Measurements from ENCODE around the gene METTL2B.
A peak's percentile ranks its signal among the peaks of the same experiment; 100 is the strongest.
"Not testable (repeated sequence)": the region's sequence is repeated elsewhere in the genome, so short reads cannot be mapped to it uniquely, and the experiment has no call there.

The METTL2B gene

DNA sequence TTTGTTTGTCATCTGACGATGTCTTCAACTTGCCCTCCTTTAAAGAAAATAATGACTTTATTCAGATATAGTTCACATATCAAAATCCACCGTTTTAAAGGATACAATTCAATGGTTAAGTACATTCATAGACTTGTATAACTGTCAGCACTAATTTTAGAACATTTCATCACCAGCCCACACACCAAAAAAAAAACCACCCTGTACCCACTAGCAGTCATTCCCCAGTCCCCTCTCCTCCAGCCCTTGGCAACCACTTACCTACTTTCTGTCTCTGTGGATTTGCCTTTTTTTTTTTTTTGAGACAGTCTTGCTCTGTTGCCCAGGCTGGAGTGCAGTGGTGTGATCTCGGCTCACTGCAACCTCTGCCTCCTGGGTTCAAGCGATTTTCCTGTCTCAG is 26.1 kb upstream of the METTL2B start:
- Mint-ChIP-seq H3K27me3 (peaks cover 25% of the 10 kb centered on the region), H3K27ac (peak overlapping the region in 1 of 2 donors; percentile 73), H3K9me3 (no peaks in the 10 kb centered on the region), H3K4me1 (peaks cover 68% of the 10 kb centered on the region), H3K4me3 (peak overlapping the region; percentile 21 to 35)
- peak; percentile 65 for ATAC-seq
- peak in 1 of 2 donors; percentile 26 for DNase-seq

- Mint-ChIP-seq H3K27ac (no peak overlapping the region), H3K27me3 (peaks cover 23% of the 10 kb centered on the region), H3K9me3 (no peaks in the 10 kb centered on the region), H3K4me1 (peaks cover 70% of the 10 kb centered on the region), H3K4me3 (no peak overlapping the region)
- DNase-seq (no peak), ATAC-seq (no peak)
These were observed 25.6 kb upstream of the METTL2B start for GRCh38 chr7:128450913-128451312.

DNA sequence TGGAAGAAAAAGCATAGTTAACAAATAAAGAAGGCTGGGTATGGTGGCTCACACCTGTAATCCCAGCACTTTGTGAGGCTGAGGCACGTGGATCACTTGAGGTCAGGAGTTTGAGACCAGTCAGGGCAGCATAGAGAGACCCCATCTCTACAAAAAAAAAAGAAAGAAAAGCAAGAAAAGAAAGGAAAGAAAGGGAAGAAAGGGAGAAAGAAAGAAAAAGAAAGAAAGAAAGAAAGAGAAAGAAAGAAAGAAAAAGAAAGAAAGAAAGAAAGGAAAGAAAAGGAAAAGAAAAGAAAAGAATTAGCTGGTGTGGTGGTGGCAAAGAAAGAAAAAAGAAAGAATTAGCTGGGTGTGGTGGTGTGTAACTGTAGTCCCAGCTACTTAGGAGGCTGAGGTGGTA is 24.0 kb upstream of the METTL2B start:
- no peak overlapping the region for H3K27ac Mint-ChIP-seq

GRCh38 chr7:128453836-128454804 is 22.4 kb upstream of the METTL2B start:
- peaks cover 82% of the 10 kb centered on the region for H3K4me1 Mint-ChIP-seq
- peak overlapping the region in 1 of 2 donors; percentile 99 for H3K4me3 Mint-ChIP-seq
- peaks cover 15% of the 10 kb centered on the region for H3K27me3 Mint-ChIP-seq
- ATAC-seq (no peak), DNase-seq (no peak)
- H3K9me3 Mint-ChIP-seq, result no peaks in the 10 kb centered on the region
- H3K27ac Mint-ChIP-seq, result peak overlapping the region in 1 of 2 donors; percentile 82

More for the DNA sequence above, 24.0 kb upstream of the METTL2B start:
- DNase-seq (no peak), ATAC-seq (no peak)
- H3K27me3 Mint-ChIP-seq, result peaks cover 15% of the 10 kb centered on the region
- H3K4me3 Mint-ChIP-seq, result peak overlapping the region in 1 of 2 donors; percentile 45
- H3K4me1 Mint-ChIP-seq, result peaks cover 81% of the 10 kb centered on the region
- no peaks in the 10 kb centered on the region for H3K9me3 Mint-ChIP-seq

- Mint-ChIP-seq H3K9me3 (no peaks in the 10 kb centered on the region), H3K4me3 (peak overlapping the region; percentile 97 to 99), H3K27me3 (peaks cover 15% of the 10 kb centered on the region), H3K27ac (peak overlapping the region; percentile 90 to 96), H3K4me1 (peaks cover 88% of the 10 kb centered on the region)
- no peak for DNase-seq
- no peak for ATAC-seq
These were observed 21.6 kb upstream of the METTL2B start for GRCh38 chr7:128454808-128455542.

- ATAC-seq, result peak; percentile 83
- H3K27ac Mint-ChIP-seq, result peak within 1 kb of the TSS; percentile 90 to 96
- DNase-seq, result peak; percentile 96 to 97
- H3K4me1 Mint-ChIP-seq, result peaks cover 84% of the 10 kb centered on the region
- H3K4me3 Mint-ChIP-seq, result peak within 1 kb of the TSS; percentile 97 to 99
- no peaks in the 10 kb centered on the region for H3K9me3 Mint-ChIP-seq
- peaks cover 15% of the 10 kb centered on the region for H3K27me3 Mint-ChIP-seq
These were observed 20.8 kb upstream of the METTL2B start, which contains the start of gene HILPDA for GRCh38 chr7:128455543-128456254. HILPDA (plus strand) TSS chr7:128455878; CDS start chr7:128457269, 1,391 bp downstream.

GRCh38 chr7:128456255-128456725 is 20.3 kb upstream of the METTL2B start:
- peak overlapping the region; percentile 90 to 96 for H3K27ac Mint-ChIP-seq
- peaks cover 15% of the 10 kb centered on the region for H3K27me3 Mint-ChIP-seq
- H3K9me3 Mint-ChIP-seq, result no peaks in the 10 kb centered on the region
- ATAC-seq (peak; percentile 4), DNase-seq (no peak)
- peak overlapping the region; percentile 97 to 99 for H3K4me3 Mint-ChIP-seq
- peaks cover 78% of the 10 kb centered on the region for H3K4me1 Mint-ChIP-seq

DNA sequence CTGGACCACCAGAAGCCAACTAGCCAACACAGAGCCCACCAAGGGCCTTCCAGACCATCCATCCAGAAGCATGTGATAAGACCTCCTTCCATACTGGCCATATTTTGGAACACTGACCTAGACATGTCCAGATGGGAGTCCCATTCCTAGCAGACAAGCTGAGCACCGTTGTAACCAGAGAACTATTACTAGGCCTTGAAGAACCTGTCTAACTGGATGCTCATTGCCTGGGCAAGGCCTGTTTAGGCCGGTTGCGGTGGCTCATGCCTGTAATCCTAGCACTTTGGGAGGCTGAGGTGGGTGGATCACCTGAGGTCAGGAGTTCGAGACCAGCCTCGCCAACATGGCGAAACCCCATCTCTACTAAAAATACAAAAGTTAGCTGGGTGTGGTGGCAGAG is 19.2 kb upstream of the METTL2B start:
- not testable (repeated sequence) for H3K9me3 Mint-ChIP-seq, H3K27me3 Mint-ChIP-seq, DNase-seq, ATAC-seq
- H3K4me1 Mint-ChIP-seq, result peaks cover 67% of the 10 kb centered on the region
- H3K4me3 Mint-ChIP-seq, result peak overlapping the region; percentile 97 to 99
- H3K27ac Mint-ChIP-seq, result peak overlapping the region in 1 of 2 donors; percentile 77

GRCh38 chr7:128458956-128459355 is 17.6 kb upstream of the METTL2B start:
- peak; percentile 43 to 74 for DNase-seq
- H3K4me1 Mint-ChIP-seq, result peaks cover 55% of the 10 kb centered on the region
- no peaks in the 10 kb centered on the region for H3K9me3 Mint-ChIP-seq
- H3K27me3 Mint-ChIP-seq, result no peaks in the 10 kb centered on the region
- H3K27ac Mint-ChIP-seq, result peak overlapping the region; percentile 91 to 94
- H3K4me3 Mint-ChIP-seq, result peak overlapping the region; percentile 97 to 99
- peak; percentile 79 for ATAC-seq

GRCh38 chr7:128459394-128459878 is 17.1 kb upstream of the METTL2B start:
- ATAC-seq (no peak), DNase-seq (peak; percentile 62 to 77)
- Mint-ChIP-seq H3K27ac (peak overlapping the region in 1 of 2 donors; percentile 71), H3K4me3 (peak overlapping the region; percentile 64 to 97), H3K9me3 (no peaks in the 10 kb centered on the region), H3K4me1 (peaks cover 51% of the 10 kb centered on the region), H3K27me3 (no peaks in the 10 kb centered on the region)

- Mint-ChIP-seq H3K27ac (no peak overlapping the region), H3K4me1 (peaks cover 28% of the 10 kb centered on the region), H3K27me3 (no peaks in the 10 kb centered on the region), H3K9me3 (no peaks in the 10 kb centered on the region), H3K4me3 (no peak overlapping the region)
- DNase-seq (no peak), ATAC-seq (no peak)
These were observed 14.1 kb upstream of the METTL2B start for GRCh38 chr7:128462460-128462859.

GRCh38 chr7:128463345-128463744 is 13.2 kb upstream of the METTL2B start:
- H3K27me3 Mint-ChIP-seq, DNase-seq, H3K27ac Mint-ChIP-seq, ATAC-seq, H3K9me3 Mint-ChIP-seq, H3K4me3 Mint-ChIP-seq: not testable (repeated sequence)
- H3K4me1 Mint-ChIP-seq, result peaks cover 19% of the 10 kb centered on the region

DNA sequence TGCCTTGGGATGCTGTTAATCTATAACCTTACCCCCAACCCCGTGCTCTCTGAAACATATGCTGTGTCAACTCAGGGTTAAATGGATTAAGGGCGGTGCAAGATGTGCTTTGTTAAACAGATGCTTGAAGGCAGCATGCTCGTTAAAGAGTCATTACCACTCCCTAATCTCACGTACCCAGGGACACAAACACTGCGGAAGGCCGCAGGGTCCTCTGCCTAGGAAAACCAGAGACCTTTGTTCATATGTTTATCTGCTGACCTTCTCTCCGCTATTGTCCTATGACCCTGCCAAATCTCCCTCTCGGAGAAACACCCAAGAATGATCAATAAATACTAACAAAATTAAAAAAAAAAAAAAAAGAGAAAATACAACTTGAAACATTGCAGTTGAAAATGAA is 12.6 kb upstream of the METTL2B start:
- not testable (repeated sequence) for H3K27me3 Mint-ChIP-seq, H3K9me3 Mint-ChIP-seq, H3K4me3 Mint-ChIP-seq, DNase-seq, ATAC-seq
- H3K27ac Mint-ChIP-seq, result peak overlapping the region; percentile 37 to 72
- H3K4me1 Mint-ChIP-seq, result peaks cover 14% of the 10 kb centered on the region

DNA sequence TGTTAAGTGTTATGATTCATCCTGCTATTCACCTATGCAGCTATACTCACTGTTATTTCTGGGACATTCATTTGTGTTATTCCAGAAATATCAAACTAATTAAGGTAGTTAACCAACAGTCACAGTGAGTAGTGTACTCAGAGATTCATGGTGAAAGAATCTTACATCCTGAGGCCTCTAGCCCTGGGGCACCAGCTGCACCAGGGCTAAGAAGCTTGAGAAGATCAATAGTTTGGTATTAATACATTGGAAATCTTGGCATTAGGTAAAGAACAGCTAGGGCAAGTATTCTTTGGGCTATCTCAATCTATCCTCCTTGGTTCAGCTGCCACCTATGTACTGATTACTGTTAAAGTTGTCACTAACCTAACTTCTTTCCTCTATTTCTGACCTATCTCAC is 9.7 kb upstream of the METTL2B start:
- H3K4me3 Mint-ChIP-seq, H3K27me3 Mint-ChIP-seq, H3K4me1 Mint-ChIP-seq, DNase-seq, H3K27ac Mint-ChIP-seq, H3K9me3 Mint-ChIP-seq, ATAC-seq: not testable (repeated sequence)

- not testable (repeated sequence) for DNase-seq, H3K27me3 Mint-ChIP-seq, H3K9me3 Mint-ChIP-seq, ATAC-seq
- peaks cover 29% of the 10 kb centered on the region for H3K4me1 Mint-ChIP-seq
- H3K27ac Mint-ChIP-seq, result peak overlapping the region; percentile 99
- peak overlapping the region; percentile 96 for H3K4me3 Mint-ChIP-seq
These were observed 765 bp downstream of the METTL2B start for GRCh38 chr7:128477336-128477690.

Measured in stimulated activated naive CD8-positive, alpha-beta T cell treated with anti-CD3 and anti-CD28 coated beads, Interleukin-15, amount 100 ng/mL, for 72 hours (primary cell).